Measurements from ENCODE around the gene FAM98C.

GRCh38 chr19:38358071-38358470 is 44.8 kb upstream of the FAM98C start:
- TF ChIP-seq, protein P1, sequence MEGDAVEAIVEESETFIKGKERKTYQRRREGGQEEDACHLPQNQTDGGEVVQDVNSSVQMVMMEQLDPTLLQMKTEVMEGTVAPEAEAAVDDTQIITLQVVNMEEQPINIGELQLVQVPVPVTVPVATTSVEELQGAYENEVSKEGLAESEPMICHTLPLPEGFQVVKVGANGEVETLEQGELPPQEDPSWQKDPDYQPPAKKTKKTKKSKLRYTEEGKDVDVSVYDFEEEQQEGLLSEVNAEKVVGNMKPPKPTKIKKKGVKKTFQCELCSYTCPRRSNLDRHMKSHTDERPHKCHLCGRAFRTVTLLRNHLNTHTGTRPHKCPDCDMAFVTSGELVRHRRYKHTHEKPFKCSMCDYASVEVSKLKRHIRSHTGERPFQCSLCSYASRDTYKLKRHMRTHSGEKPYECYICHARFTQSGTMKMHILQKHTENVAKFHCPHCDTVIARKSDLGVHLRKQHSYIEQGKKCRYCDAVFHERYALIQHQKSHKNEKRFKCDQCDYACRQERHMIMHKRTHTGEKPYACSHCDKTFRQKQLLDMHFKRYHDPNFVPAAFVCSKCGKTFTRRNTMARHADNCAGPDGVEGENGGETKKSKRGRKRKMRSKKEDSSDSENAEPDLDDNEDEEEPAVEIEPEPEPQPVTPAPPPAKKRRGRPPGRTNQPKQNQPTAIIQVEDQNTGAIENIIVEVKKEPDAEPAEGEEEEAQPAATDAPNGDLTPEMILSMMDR (optimal IDR thresholded peaks at IDR 0.05 in 1 of 3, IDR thresholded peaks at IDR 0.05 in 1 of 3, conservative IDR thresholded peaks at IDR 0.05 in 1 of 3; ENCODE audit: extremely low read depth in 1 of 3, insufficient read depth in 2 of 3, low read length in 3 of 3): no peak
- no peak for TF ChIP-seq EZH2 (IDR thresholded peaks at IDR 0.05; ENCODE audit: low read length)

Measured in keratinocyte (primary cell).